HEK293 (cell line): ENCODE results near the gene GEMIN7.

Experiments
- CTCF ChIA-PET: fragments of 350-600 bp; formaldehyde crosslinking; extraction: SDS; loops from one replicate; lab custom pipeline; 2021; ENCODE audit warnings: antibody characterized with exemption; lab: Yijun Ruan, JAX
- POLR2A ChIA-PET: fragments of 300-600 bp; formaldehyde crosslinking; extraction: SDS; loops from one replicate; lab custom pipeline; 2020; ENCODE audit warnings: antibody characterized with exemption, inconsistent platforms; lab: Yijun Ruan, JAX
- H3K27ac ChIP-seq: fragments of 200-500 bp; sonication (Bioruptor generic); 2 replicates; pipeline ENCODE4 v1.5.1; 2014; ENCODE audit warnings: low read depth, low read length, control low read depth, inconsistent platforms; ENCODE audit errors: extremely low read depth
- H3K36me3 ChIP-seq, 2 experiments: fragments of 200-500 bp in 1 of 2; sonication (Bioruptor generic) in 1 of 2; 1 replicate in 1 of 2; 2 replicates in 1 of 2; pipeline ENCODE4 v1.5.1; 2014 to 2017; ENCODE audit warnings: inconsistent platforms in 2 of 2, low read length in 2 of 2; ENCODE audit not compliant: control insufficient read depth in 2 of 2, insufficient read depth in 1 of 2
- H3K4me1 ChIP-seq: fragments of 200-500 bp; sonication (Bioruptor generic); 2 replicates; pipeline ENCODE4 v1.5.1; 2014; ENCODE audit warnings: mild to moderate bottlenecking, low read length, inconsistent platforms; ENCODE audit not compliant: control insufficient read depth, insufficient read depth
- H3K4me3 ChIP-seq: 2 replicates; pipeline ENCODE4 v1.5.1; 2011; ENCODE audit warnings: low read depth, mild to moderate bottlenecking, control low read depth, low read length, moderate library complexity
- H3K9me3 ChIP-seq: fragments of 200-500 bp; sonication (Bioruptor generic); 2 replicates; pipeline ENCODE4 v1.5.1; 2014; ENCODE audit warnings: low read depth, low read length, inconsistent platforms; ENCODE audit not compliant: control insufficient read depth, insufficient read depth
- BCL11B ChIP-seq: fragments of 450-650 bp; formaldehyde crosslinking; IDR thresholded peaks from 2 replicates; pipeline ENCODE4 v1.5.1; 2016; ENCODE audit warnings: low read depth, missing biosample characterization, missing genetic modification characterization
- HOXC10 ChIP-seq: sonication (generic); formaldehyde crosslinking; IDR thresholded peaks from 2 replicates; pipeline ENCODE4 v1.8.1; 2023; ENCODE audit warnings: mild to moderate bottlenecking, missing genetic modification reagents
- HOXD13 ChIP-seq: sonication (generic); formaldehyde crosslinking; IDR thresholded peaks from 2 replicates; pipeline ENCODE4 v1.8.0; 2022; ENCODE audit warnings: missing genetic modification reagents, borderline replicate concordance
- IKZF3 ChIP-seq: fragments of 450-650 bp; IDR thresholded peaks from 2 replicates; pipeline ENCODE4 v1.5.0; 2018; ENCODE audit warnings: missing biosample characterization, mild to moderate bottlenecking, missing genetic modification characterization, moderate library complexity
- KLF1 ChIP-seq: fragments of 450-650 bp; formaldehyde crosslinking; IDR thresholded peaks from 2 replicates; pipeline ENCODE4 v1.5.1; 2016; ENCODE audit warnings: missing biosample characterization, missing genetic modification characterization
- KLF7 ChIP-seq: fragments of 450-650 bp; formaldehyde crosslinking; IDR thresholded peaks from 2 replicates; pipeline ENCODE4 v1.5.1; 2016; ENCODE audit warnings: missing biosample characterization, missing genetic modification characterization, borderline replicate concordance
- OSR2 ChIP-seq: fragments of 450-650 bp; formaldehyde crosslinking; IDR thresholded peaks from 2 replicates; pipeline ENCODE4 v1.5.1; 2016; ENCODE audit warnings: missing biosample characterization, missing genetic modification characterization
- PRDM1 ChIP-seq: fragments of 450-650 bp; formaldehyde crosslinking; IDR thresholded peaks from 2 replicates; pipeline ENCODE4; 2016; ENCODE audit warnings: missing biosample characterization, missing genetic modification characterization
- TSHZ1 ChIP-seq: fragments of 450-650 bp; formaldehyde crosslinking; IDR thresholded peaks from 2 replicates; pipeline ENCODE4 v1.5.1; 2016; ENCODE audit warnings: missing biosample characterization, missing genetic modification characterization, borderline replicate concordance
- YY2 ChIP-seq: fragments of 450-650 bp; formaldehyde crosslinking; IDR thresholded peaks from 2 replicates; pipeline ENCODE4 v1.5.1; 2016; ENCODE audit warnings: missing biosample characterization, missing genetic modification characterization
- ZFHX2 ChIP-seq: fragments of 450-650 bp; formaldehyde crosslinking; conservative IDR thresholded peaks from 2 replicates; pipeline ENCODE4 v1.5.1; 2016; ENCODE audit warnings: missing biosample characterization, missing genetic modification characterization
- ZFP3 ChIP-seq: fragments of 450-650 bp; formaldehyde crosslinking; IDR thresholded peaks from 2 replicates; pipeline ENCODE4 v1.5.1; 2016; ENCODE audit warnings: low read depth, missing biosample characterization, missing genetic modification characterization
- ZNF10 ChIP-seq: fragments of 450-650 bp; formaldehyde crosslinking; IDR thresholded peaks from 2 replicates; pipeline ENCODE4 v1.5.1; 2017; ENCODE audit warnings: missing biosample characterization, missing genetic modification characterization
- ZNF146 ChIP-seq: fragments of 450-650 bp; formaldehyde crosslinking; IDR thresholded peaks from 2 replicates; pipeline ENCODE4 v1.5.1; 2016; ENCODE audit warnings: missing biosample characterization, missing genetic modification characterization
- ZNF157 ChIP-seq: fragments of 450-650 bp; formaldehyde crosslinking; IDR thresholded peaks from 2 replicates; pipeline ENCODE4 v1.5.1; 2016; ENCODE audit warnings: missing biosample characterization, missing genetic modification characterization
- ZNF19 ChIP-seq: fragments of 450-650 bp; formaldehyde crosslinking; IDR thresholded peaks from 2 replicates; pipeline ENCODE4; 2016; ENCODE audit warnings: missing biosample characterization, missing genetic modification characterization, low read depth
- ZNF324 ChIP-seq: fragments of 450-650 bp; formaldehyde crosslinking; IDR thresholded peaks from 2 replicates; pipeline ENCODE4 v1.5.1; 2016; ENCODE audit warnings: missing biosample characterization, missing genetic modification characterization
- ZNF521 ChIP-seq: fragments of 450-650 bp; formaldehyde crosslinking; IDR thresholded peaks from 2 replicates; pipeline ENCODE4 v1.5.1; 2017; ENCODE audit warnings: missing biosample characterization, mild to moderate bottlenecking, missing genetic modification characterization
- ZNF76 ChIP-seq: fragments of 450-650 bp; formaldehyde crosslinking; IDR thresholded peaks from 2 replicates; pipeline ENCODE4; 2016; ENCODE audit warnings: low read depth, missing biosample characterization, missing genetic modification characterization, borderline replicate concordance
- ZSCAN30 ChIP-seq: fragments of 450-650 bp; IDR thresholded peaks from 2 replicates; pipeline ENCODE4 v1.5.1; 2018; ENCODE audit warnings: missing biosample characterization, mild to moderate bottlenecking, missing genetic modification characterization, moderate library complexity
- TF ChIP-seq, protein P1 (sequence below): fragments of 450-650 bp; formaldehyde crosslinking; IDR thresholded peaks from 2 replicates; pipeline ENCODE4 v1.5.1; 2017; ENCODE audit warnings: missing biosample characterization, mild to moderate bottlenecking, missing genetic modification characterization, moderate library complexity
- TF ChIP-seq, protein P2 (sequence below): fragments of 450-650 bp; formaldehyde crosslinking; IDR thresholded peaks from 2 replicates; pipeline ENCODE4 v1.5.1; 2017; ENCODE audit warnings: missing biosample characterization, missing genetic modification characterization
- TF ChIP-seq, protein P3 (sequence below): sonication (generic); formaldehyde crosslinking; IDR thresholded peaks from 2 replicates; pipeline ENCODE4 v1.8.1; 2022; ENCODE audit warnings: mild to moderate bottlenecking, moderate library complexity, missing genetic modification reagents

The GEMIN7 gene

GRCh38 chr19:45090606-45091005, 11.5 kb downstream of the GEMIN7 start:
- no peak for TF ChIP-seq ZFP3 (tag by site-specific recombination)
- no peak for TF ChIP-seq HOXD13 (CRISPR knock-in tag)
- TF ChIP-seq OSR2, result no peak
- TF ChIP-seq YY2 (tag by site-specific recombination), result no peak
- no peak for TF ChIP-seq ZNF10 (tag by site-specific recombination)
- TF ChIP-seq BCL11B (tag by site-specific recombination), result no peak
- TF ChIP-seq ZNF19, result no peak
- TF ChIP-seq, protein P1, sequence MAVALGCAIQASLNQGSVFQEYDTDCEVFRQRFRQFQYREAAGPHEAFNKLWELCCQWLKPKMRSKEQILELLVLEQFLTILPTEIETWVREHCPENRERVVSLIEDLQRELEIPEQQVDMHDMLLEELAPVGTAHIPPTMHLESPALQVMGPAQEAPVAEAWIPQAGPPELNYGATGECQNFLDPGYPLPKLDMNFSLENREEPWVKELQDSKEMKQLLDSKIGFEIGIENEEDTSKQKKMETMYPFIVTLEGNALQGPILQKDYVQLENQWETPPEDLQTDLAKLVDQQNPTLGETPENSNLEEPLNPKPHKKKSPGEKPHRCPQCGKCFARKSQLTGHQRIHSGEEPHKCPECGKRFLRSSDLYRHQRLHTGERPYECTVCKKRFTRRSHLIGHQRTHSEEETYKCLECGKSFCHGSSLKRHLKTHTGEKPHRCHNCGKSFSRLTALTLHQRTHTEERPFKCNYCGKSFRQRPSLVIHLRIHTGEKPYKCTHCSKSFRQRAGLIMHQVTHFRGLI (tag by site-specific recombination), result no peak
- peaks cover 24 to 35% of the 10 kb centered on the region in 2 experiments; a peak in 2 of 3 replicates for H3K36me3 ChIP-seq
- H3K9me3 ChIP-seq, result no peaks in the 10 kb centered on the region
- CTCF ChIA-PET, result interaction anchor here (0.5 to 2.8 kb wide), 6 partner anchors 8 to 61 kb away, joined by 4 to 21 read pairs (median 8); partner anchors contain the start of gene GEMIN7
- H3K4me3 ChIP-seq, result no peak overlapping the region
- H3K27ac ChIP-seq, result peak overlapping the region; percentile 68; the same call in 1 of the 2 replicates
- POLR2A ChIA-PET, result interaction anchor here (0.8 to 2.6 kb wide), 7 partner anchors 8 to 81 kb away, joined by 3 to 16 read pairs (median 8); partner anchors contain the start of genes GEMIN7 and ZNF296
- H3K4me1 ChIP-seq, result peaks cover 20% of the 10 kb centered on the region

- peaks cover 20% of the 10 kb centered on the region for H3K4me1 ChIP-seq
- H3K4me3 ChIP-seq, result peak overlapping the region; percentile 91
- CTCF ChIA-PET, result interaction anchor here (0.5 to 4.1 kb wide), 13 partner anchors 8 to 302 kb away, joined by 3 to 30 read pairs (median 4); partner anchors contain the start of gene GEMIN7
- peak; percentile 37; the same call in 1 of the 2 replicates for TF ChIP-seq ZNF76 (tag by site-specific recombination)
- TF ChIP-seq, protein P2, sequence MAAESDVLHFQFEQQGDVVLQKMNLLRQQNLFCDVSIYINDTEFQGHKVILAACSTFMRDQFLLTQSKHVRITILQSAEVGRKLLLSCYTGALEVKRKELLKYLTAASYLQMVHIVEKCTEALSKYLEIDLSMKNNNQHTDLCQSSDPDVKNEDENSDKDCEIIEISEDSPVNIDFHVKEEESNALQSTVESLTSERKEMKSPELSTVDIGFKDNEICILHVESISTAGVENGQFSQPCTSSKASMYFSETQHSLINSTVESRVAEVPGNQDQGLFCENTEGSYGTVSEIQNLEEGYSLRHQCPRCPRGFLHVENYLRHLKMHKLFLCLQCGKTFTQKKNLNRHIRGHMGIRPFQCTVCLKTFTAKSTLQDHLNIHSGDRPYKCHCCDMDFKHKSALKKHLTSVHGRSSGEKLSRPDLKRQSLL (tag by site-specific recombination), result peak; percentile 31; the same call in 1 of the 2 replicates
- TF ChIP-seq ZNF157 (tag by site-specific recombination), result 0 out of 2 replicates have a peak, but pooled peaks have one; percentile 37
- no peak for TF ChIP-seq OSR2
- no peak for TF ChIP-seq ZNF146 (tag by site-specific recombination)
- TF ChIP-seq, protein P3, sequence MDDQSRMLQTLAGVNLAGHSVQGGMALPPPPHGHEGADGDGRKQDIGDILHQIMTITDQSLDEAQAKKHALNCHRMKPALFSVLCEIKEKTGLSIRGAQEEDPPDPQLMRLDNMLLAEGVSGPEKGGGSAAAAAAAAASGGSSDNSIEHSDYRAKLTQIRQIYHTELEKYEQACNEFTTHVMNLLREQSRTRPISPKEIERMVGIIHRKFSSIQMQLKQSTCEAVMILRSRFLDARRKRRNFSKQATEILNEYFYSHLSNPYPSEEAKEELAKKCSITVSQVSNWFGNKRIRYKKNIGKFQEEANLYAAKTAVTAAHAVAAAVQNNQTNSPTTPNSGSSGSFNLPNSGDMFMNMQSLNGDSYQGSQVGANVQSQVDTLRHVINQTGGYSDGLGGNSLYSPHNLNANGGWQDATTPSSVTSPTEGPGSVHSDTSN, result 0 out of 2 replicates have a peak, but pooled peaks have one; percentile 23
- 0 out of 2 replicates have a peak, but pooled peaks have one; percentile 34 for TF ChIP-seq TSHZ1 (tag by site-specific recombination)
- TF ChIP-seq PRDM1 (tag by site-specific recombination), result peak; percentile 75
- peak; percentile 83 for TF ChIP-seq KLF1 (tag by site-specific recombination)
- TF ChIP-seq ZFHX2 (tag by site-specific recombination), result peak; percentile 5; the same call in 1 of the 2 replicates
- TF ChIP-seq IKZF3 (tag by site-specific recombination), result peak; percentile 27; the same call in 1 of the 2 replicates
- peak; percentile 99 for TF ChIP-seq ZSCAN30 (tag by site-specific recombination)
- TF ChIP-seq KLF7, result peak; percentile 82; the same call in 1 of the 2 replicates
- TF ChIP-seq HOXC10, result peak; percentile 45; the same call in 1 of the 2 replicates
- peak; percentile 46; the same call in 1 of the 2 replicates for TF ChIP-seq ZNF324 (tag by site-specific recombination)
- TF ChIP-seq ZNF521, result no peak
- TF ChIP-seq ZNF19, result no peak
These were observed 12.2 kb downstream of the GEMIN7 start for GRCh38 chr19:45091031-45091923.

More at GRCh38 chr19:45091031-45091923, 12.2 kb downstream of the GEMIN7 start:
- peak overlapping the region; percentile 96 for H3K27ac ChIP-seq
- POLR2A ChIA-PET, result interaction anchor here (0.6 to 2.9 kb wide), 31 partner anchors 8 to 1973 kb away, joined by 3 to 54 read pairs (median 6); partner anchors contain the start of genes BLOC1S3, CLASRP, GEMIN7 and MYPOP
- H3K36me3 ChIP-seq, result peaks cover 23 to 37% of the 10 kb centered on the region in 2 experiments; a peak in 2 of 3 replicates
- no peaks in the 10 kb centered on the region for H3K9me3 ChIP-seq
